H4 (cell line): Measurements from ENCODE around the gene NRXN2. TPM values are rescaled to one million over a fixed set of nuclear protein-coding genes. Genes with fewer than 3 reads are reported as not detected.
"Not testable (repeated sequence)": the region's sequence is repeated elsewhere in the genome, so short reads cannot be mapped to it uniquely, and the experiment has no call there.

Experiments used
- DNase-seq: peaks from one replicate; pipeline ENCODE4 v3.0.0-alpha.2; 2015; ENCODE audit warnings: low spot score
- total RNA-seq: library from RNA; depleted of rRNA; stranded (reverse); fragments of >200 nt; shearing (Covaris generic); gene quantifications from 2 replicates; pipeline ENCODE4 v1.2.3, GENCODE V29; 2014; rRNA removed

Gene NRXN2
- total RNA-seq, 1 experiment from 2014 or later = 0.17 TPM

- DNase-seq = peak; percentile 96
Measured at GRCh38 chr11:64566042-64566914, 156.7 kb downstream of the NRXN2 start.

GRCh38 chr11:64564947-64565889 lies 157.8 kb downstream of the NRXN2 start:
- no peak for DNase-seq

GRCh38 chr11:64564419-64564818 lies 158.6 kb downstream of the NRXN2 start:
- no peak for DNase-seq

- DNase-seq = no peak
Measured at GRCh38 chr11:64563966-64564365, 159.0 kb downstream of the NRXN2 start.

GRCh38 chr11:64562723-64563351 lies 160.2 kb downstream of the NRXN2 start:
- no peak for DNase-seq

- no peak for DNase-seq
Measured at GRCh38 chr11:64561984-64562722, 160.8 kb downstream of the NRXN2 start.

- not testable (repeated sequence) for DNase-seq
Measured at GRCh38 chr11:64561429-64561828, 161.6 kb downstream of the NRXN2 start.

- DNase-seq = no peak
Measured at GRCh38 chr11:64560941-64561340, 162.1 kb downstream of the NRXN2 start.

- DNase-seq = no peak
Measured at GRCh38 chr11:64560139-64560771, 162.7 kb downstream of the NRXN2 start.

- DNase-seq = no peak
Measured at GRCh38 chr11:64559351-64560138, 163.5 kb downstream of the NRXN2 start.

- DNase-seq = no peak
Measured at GRCh38 chr11:64558869-64559268, 164.1 kb downstream of the NRXN2 start.

GRCh38 chr11:64558065-64558745 lies 164.8 kb downstream of the NRXN2 start:
- no peak for DNase-seq

- DNase-seq = no peak
Measured at GRCh38 chr11:64556721-64557250, 166.2 kb downstream of the NRXN2 start.

Other genes with a start within 250 kb of the NRXN2 start
- gene SLC22A11, start 167.3 kb downstream of the NRXN2 start, total RNA-seq = not detected in 2 replicates
- gene SLC22A12, start 132.0 kb downstream of the NRXN2 start, total RNA-seq = not detected in 2 replicates
- not detected in 2 replicates for gene RASGRP2, start 20.9 kb upstream of the NRXN2 start, total RNA-seq
- 0.25 TPM in 1 of 2 replicates, not detected in the other for gene PYGM, start 36.8 kb upstream of the NRXN2 start, total RNA-seq
- 79.6 and 94.1 TPM in 2 replicates for gene SF1, start 55.3 kb upstream of the NRXN2 start, total RNA-seq
- 18.0 and 40.9 TPM in 2 replicates for gene MAP4K2, start 80.0 kb upstream of the NRXN2 start, total RNA-seq
- gene MEN1, start 87.4 kb upstream of the NRXN2 start, total RNA-seq = 8.9 and 10.6 TPM in 2 replicates
- 0.02 TPM in 1 of 2 replicates, not detected in the other for gene CDC42BPG, start 121.5 kb upstream of the NRXN2 start, total RNA-seq
- 13.5 and 14.2 TPM in 2 replicates for gene EHD1, start 155.4 kb upstream of the NRXN2 start, total RNA-seq
- 6.0 and 9.5 TPM in 2 replicates for gene ATG2A, start 194.0 kb upstream of the NRXN2 start, total RNA-seq
- 6.4 and 9.1 TPM in 2 replicates for gene PPP2R5B, start 201.5 kb upstream of the NRXN2 start, total RNA-seq
- not detected in 2 replicates for gene GPHA2, start 212.7 kb upstream of the NRXN2 start, total RNA-seq
- gene MAJIN, start 248.9 kb upstream of the NRXN2 start, total RNA-seq = not detected in 2 replicates